Panc1 (cell line): Measurements from ENCODE around the gene C13orf46.

ENCODE experiments used
- POLR2AphosphoS5 ChIP-seq: IDR thresholded peaks from 2 replicates; pipeline ENCODE4 v1.6.1; 2012; ENCODE audit warnings: mild to moderate bottlenecking, low read depth, low read length, moderate library complexity
- TCF7L2 ChIP-seq: IDR thresholded peaks from 2 replicates; pipeline ENCODE4 v1.6.1; 2011; ENCODE audit warnings: mild to moderate bottlenecking, low read depth, low read length, inconsistent platforms
- TF ChIP-seq, protein P1 (sequence below): fragments of 450-650 bp; IDR thresholded peaks from 2 replicates; pipeline ENCODE4 v1.5.1; 2017; ENCODE audit warnings: mild to moderate bottlenecking
- TF ChIP-seq, protein P2 (sequence below), 2 experiments: IDR thresholded peaks; 2 replicates each; pipeline ENCODE4 v1.6.1; 2011 to 2012; ENCODE audit warnings: low read depth in 2 of 2, control low read depth in 1 of 2, low read length in 1 of 2, mild to moderate bottlenecking in 1 of 2, moderate library complexity in 1 of 2; ENCODE audit not compliant: insufficient read depth in 1 of 2

GRCh38 chr13:113926951-113927660 is 46.8 kb downstream of the C13orf46 start:
- TF ChIP-seq TCF7L2 = no peak
- TF ChIP-seq, protein P1, sequence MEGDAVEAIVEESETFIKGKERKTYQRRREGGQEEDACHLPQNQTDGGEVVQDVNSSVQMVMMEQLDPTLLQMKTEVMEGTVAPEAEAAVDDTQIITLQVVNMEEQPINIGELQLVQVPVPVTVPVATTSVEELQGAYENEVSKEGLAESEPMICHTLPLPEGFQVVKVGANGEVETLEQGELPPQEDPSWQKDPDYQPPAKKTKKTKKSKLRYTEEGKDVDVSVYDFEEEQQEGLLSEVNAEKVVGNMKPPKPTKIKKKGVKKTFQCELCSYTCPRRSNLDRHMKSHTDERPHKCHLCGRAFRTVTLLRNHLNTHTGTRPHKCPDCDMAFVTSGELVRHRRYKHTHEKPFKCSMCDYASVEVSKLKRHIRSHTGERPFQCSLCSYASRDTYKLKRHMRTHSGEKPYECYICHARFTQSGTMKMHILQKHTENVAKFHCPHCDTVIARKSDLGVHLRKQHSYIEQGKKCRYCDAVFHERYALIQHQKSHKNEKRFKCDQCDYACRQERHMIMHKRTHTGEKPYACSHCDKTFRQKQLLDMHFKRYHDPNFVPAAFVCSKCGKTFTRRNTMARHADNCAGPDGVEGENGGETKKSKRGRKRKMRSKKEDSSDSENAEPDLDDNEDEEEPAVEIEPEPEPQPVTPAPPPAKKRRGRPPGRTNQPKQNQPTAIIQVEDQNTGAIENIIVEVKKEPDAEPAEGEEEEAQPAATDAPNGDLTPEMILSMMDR = no peak
- TF ChIP-seq, protein P2, sequence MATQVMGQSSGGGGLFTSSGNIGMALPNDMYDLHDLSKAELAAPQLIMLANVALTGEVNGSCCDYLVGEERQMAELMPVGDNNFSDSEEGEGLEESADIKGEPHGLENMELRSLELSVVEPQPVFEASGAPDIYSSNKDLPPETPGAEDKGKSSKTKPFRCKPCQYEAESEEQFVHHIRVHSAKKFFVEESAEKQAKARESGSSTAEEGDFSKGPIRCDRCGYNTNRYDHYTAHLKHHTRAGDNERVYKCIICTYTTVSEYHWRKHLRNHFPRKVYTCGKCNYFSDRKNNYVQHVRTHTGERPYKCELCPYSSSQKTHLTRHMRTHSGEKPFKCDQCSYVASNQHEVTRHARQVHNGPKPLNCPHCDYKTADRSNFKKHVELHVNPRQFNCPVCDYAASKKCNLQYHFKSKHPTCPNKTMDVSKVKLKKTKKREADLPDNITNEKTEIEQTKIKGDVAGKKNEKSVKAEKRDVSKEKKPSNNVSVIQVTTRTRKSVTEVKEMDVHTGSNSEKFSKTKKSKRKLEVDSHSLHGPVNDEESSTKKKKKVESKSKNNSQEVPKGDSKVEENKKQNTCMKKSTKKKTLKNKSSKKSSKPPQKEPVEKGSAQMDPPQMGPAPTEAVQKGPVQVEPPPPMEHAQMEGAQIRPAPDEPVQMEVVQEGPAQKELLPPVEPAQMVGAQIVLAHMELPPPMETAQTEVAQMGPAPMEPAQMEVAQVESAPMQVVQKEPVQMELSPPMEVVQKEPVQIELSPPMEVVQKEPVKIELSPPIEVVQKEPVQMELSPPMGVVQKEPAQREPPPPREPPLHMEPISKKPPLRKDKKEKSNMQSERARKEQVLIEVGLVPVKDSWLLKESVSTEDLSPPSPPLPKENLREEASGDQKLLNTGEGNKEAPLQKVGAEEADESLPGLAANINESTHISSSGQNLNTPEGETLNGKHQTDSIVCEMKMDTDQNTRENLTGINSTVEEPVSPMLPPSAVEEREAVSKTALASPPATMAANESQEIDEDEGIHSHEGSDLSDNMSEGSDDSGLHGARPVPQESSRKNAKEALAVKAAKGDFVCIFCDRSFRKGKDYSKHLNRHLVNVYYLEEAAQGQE (IDR thresholded peaks at IDR 0.05; ENCODE audit: insufficient read depth in 1 of 2, low read depth in 2 of 2, low read length in 1 of 2) = no peak
- no peak for TF ChIP-seq POLR2AphosphoS5
